Esophagus squamous epithelium (tissue), 5 donors: ENCODE data around the gene SIRPB2. TPM values are rescaled to one million over a fixed set of nuclear protein-coding genes. Genes with fewer than 3 reads are reported as not detected.

Experiments used
- DNase-seq: peaks from one replicate; lab custom pipeline; 2025; lab: John Stamatoyannopoulos, UW
- H3K27ac ChIP-seq, 4 donors: fragments of 200-600 bp; sonication (generic); one replicate each; pipeline ENCODE4 v1.5.1; 2016 to 2019; ENCODE audit warnings: mild to moderate bottlenecking in 1 of 4
- H3K27me3 ChIP-seq, 4 donors: fragments of 200-600 bp; sonication (generic); 1 replicate in 3 of 4; 2 replicates in 1 of 4; pipeline versions ENCODE4 v1.5.1 to v1.6.0; 2017 to 2021; ENCODE audit warnings: antibody characterized with exemption in 1 of 4
- H3K36me3 ChIP-seq, 3 donors: fragments of 200-600 bp; sonication (generic); one replicate each; pipeline ENCODE4 v1.5.1; 2016 to 2019
- H3K4me1 ChIP-seq, 3 donors: fragments of 200-600 bp; sonication (generic); one replicate each; pipeline ENCODE4 v1.5.1; 2017 to 2019
- H3K4me3 ChIP-seq, 4 donors: fragments of 200-600 bp; sonication (generic); 1 replicate in 3 of 4; 2 replicates in 1 of 4; pipeline ENCODE4 v1.5.1; 2016 to 2019; ENCODE audit warnings: mild to moderate bottlenecking in 2 of 4, moderate library complexity in 1 of 4
- H3K9me3 ChIP-seq, 3 donors: fragments of 200-600 bp; sonication (generic); one replicate each; pipeline ENCODE4 v1.5.1; 2016 to 2019
- CTCF ChIP-seq, 6 experiments: fragments of 450-650 bp in 4 of 6; fragments of 200-600 bp in 2 of 6; sonication (generic) in 2 of 6; IDR thresholded peaks; one replicate each; pipeline ENCODE4 v1.5.1; 2016 to 2019; ENCODE audit warnings: antibody characterized with exemption in 6 of 6, mild to moderate bottlenecking in 4 of 6, moderate library complexity in 4 of 6
- POLR2A ChIP-seq, 4 donors: fragments of 450-650 bp; IDR thresholded peaks; one replicate each; pipeline ENCODE4 v1.6.1; 2017; ENCODE audit warnings: antibody characterized with exemption in 4 of 4, mild to moderate bottlenecking in 4 of 4, moderate library complexity in 3 of 4
- WGBS, 2 donors: methylation state at CpG; one replicate each; pipeline ENCODE4 v1.1.5; 2018; 5-methylcytosine and 5-hydroxymethylcytosine counted together
- intact Hi-C: fragments of 100-400 bp; cut with DNase I; formaldehyde crosslinking; loops from one replicate; pipeline ENCODE4 v1.15.0; 2022
- total RNA-seq, 4 donors: library from RNA; depleted of rRNA; stranded (reverse); fragments of >200 nt; gene quantifications; one replicate each; pipeline ENCODE4 v1.1.0, GENCODE V29; 2016
- donor health status: DM: yes; HTN: yes; CAD: no.

Gene SIRPB2
- total RNA-seq, 4 donors from 2014 or later = 1.2 to 5.9 (median 1.9) TPM

GRCh38 chr20:1479831-1480595, 11.2 kb downstream of the SIRPB2 start:
- Histone ChIP-seq H3K36me3 (no peaks in the 10 kb centered on the region), H3K27ac (no peak overlapping the region), H3K4me3 (no peak overlapping the region), H3K27me3 (peaks cover 0 to 4% (median 0%) of the 10 kb centered on the region in 4 donors), H3K4me1 (peaks cover 0 to 35% (median 8%) of the 10 kb centered on the region in 3 donors), H3K9me3 (no peaks in the 10 kb centered on the region)
- no peak for DNase-seq
- TF ChIP-seq POLR2A (IDR thresholded peaks at IDR 0.05) (no peak), CTCF (IDR thresholded peaks at IDR 0.05) (no peak)
- intact Hi-C loops = no loop called here
- 79 to 81% methylated on average over 6 to 7 of the region's 9 CpGs for WGBS, 2 donors

- Histone ChIP-seq H3K9me3 (no peaks in the 10 kb centered on the region), H3K4me3 (peak overlapping the region in 2 of 4 donors; percentile 13 to 23), H3K27ac (peak overlapping the region; percentile 84 to 94 (median 88)), H3K36me3 (no peaks in the 10 kb centered on the region), H3K4me1 (peaks cover 0 to 41% (median 11%) of the 10 kb centered on the region in 3 donors), H3K27me3 (peaks cover 0 to 4% (median 0%) of the 10 kb centered on the region in 4 donors)
- intact Hi-C loops = no loop called here
- TF ChIP-seq POLR2A (IDR thresholded peaks at IDR 0.05) (no peak), CTCF (IDR thresholded peaks at IDR 0.05) (no peak)
- DNase-seq = no peak
- 38 to 48% methylated on average over 4 of the region's 4 CpGs for WGBS, 2 donors
Measured at GRCh38 chr20:1478566-1478965, 12.7 kb downstream of the SIRPB2 start.

- Histone ChIP-seq H3K27ac (peak overlapping the region; percentile 84 to 94 (median 88)), H3K27me3 (peaks cover 0 to under 1% (median 0%) of the 10 kb centered on the region in 4 donors), H3K36me3 (no peaks in the 10 kb centered on the region), H3K9me3 (no peaks in the 10 kb centered on the region), H3K4me3 (peak overlapping the region in 2 of 4 donors; percentile 13 to 23), H3K4me1 (peaks cover 0 to 47% (median 11%) of the 10 kb centered on the region in 3 donors)
- WGBS, 2 donors = 27 to 43% methylated on average over 4 to 6 of the region's 7 CpGs
- DNase-seq = no peak
- intact Hi-C loops = no loop called here
- TF ChIP-seq POLR2A (IDR thresholded peaks at IDR 0.05) (no peak), CTCF (IDR thresholded peaks at IDR 0.05) (no peak)
Measured at GRCh38 chr20:1477896-1478490, 13.2 kb downstream of the SIRPB2 start.

- H3K36me3 ChIP-seq = no peaks in the 10 kb centered on the region
- peak overlapping the region; percentile 21 to 62 (median 34) for H3K27ac ChIP-seq
- intact Hi-C loops = no loop called here
- TF ChIP-seq POLR2A (IDR thresholded peaks at IDR 0.05) (no peak), CTCF (IDR thresholded peaks at IDR 0.05) (peak in 5 of 6 experiments; percentile 14 to 79 (median 25))
- WGBS, 2 donors = 25 to 58% methylated on average over 4 of the region's 4 CpGs
- DNase-seq = no peak
- no peak overlapping the region for H3K4me3 ChIP-seq
- H3K27me3 ChIP-seq = no peaks in the 10 kb centered on the region
- H3K4me1 ChIP-seq = peaks cover 4 to 73% (median 25%) of the 10 kb centered on the region in 3 donors
- H3K9me3 ChIP-seq = no peaks in the 10 kb centered on the region
Measured at GRCh38 chr20:1474817-1475603, 16.2 kb downstream of the SIRPB2 start.
